Measurements from ENCODE around the gene KCNC1.

- no peak for TF ChIP-seq CTCF (IDR thresholded peaks at IDR 0.05)
- TF ChIP-seq POLR2A (IDR thresholded peaks at IDR 0.05), result no peak
- TF ChIP-seq POLR2AphosphoS5 (IDR thresholded peaks at IDR 0.05), result no peak
Measured at GRCh38 chr11:17755891-17756290, 21.3 kb downstream of the KCNC1 start.
